GM12892 (cell line): ENCODE measurements around the gene PADI2.

ENCODE experiments used
- POLR2A ChIP-seq: IDR thresholded peaks from 2 replicates; pipeline ENCODE4 v1.6.1; 2011; ENCODE audit warnings: low read depth, low read length, control low read depth
- POLR2AphosphoS5 ChIP-seq: IDR thresholded peaks from 2 replicates; pipeline ENCODE4 v1.6.1; 2011; ENCODE audit warnings: low read depth, low read length, control low read depth

GRCh38 chr1:17120481-17120877 lies 1.2 kb upstream of the PADI2 start:
- TF ChIP-seq POLR2AphosphoS5 (no peak), POLR2A (no peak)
